Measurements from ENCODE around the gene ZC3H13.

The ZC3H13 gene

DNA sequence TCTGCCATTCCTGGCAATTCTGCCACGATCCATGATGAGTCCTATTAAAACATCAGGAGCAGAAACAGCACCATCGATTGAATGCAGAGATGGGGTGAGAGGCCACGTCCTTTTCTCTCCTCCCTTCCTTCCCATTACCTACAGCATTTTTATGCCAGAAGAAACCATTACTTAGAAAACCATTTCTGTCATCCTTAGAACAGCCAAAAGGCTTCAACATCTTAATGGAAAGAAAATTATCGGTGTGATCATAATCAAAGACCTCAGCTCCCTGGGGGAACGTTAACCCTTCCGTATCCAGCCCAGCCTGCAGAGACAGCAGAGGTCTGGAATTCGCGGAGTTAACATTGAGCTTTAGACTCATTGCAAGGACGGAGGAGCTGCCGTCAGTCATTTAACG, 145.0 kb downstream of the ZC3H13 start:
- no peaks in the 10 kb centered on the region for H3K27me3 ChIP-seq (ENCODE audit: insufficient read depth, low read length, poor library complexity, severe bottlenecking)
- no peak overlapping the region for H3K4me2 ChIP-seq (ENCODE audit: low read depth, low read length, poor library complexity, severe bottlenecking)
- H3K9ac ChIP-seq (ENCODE audit: low read depth, low read length, poor library complexity, severe bottlenecking): no peak overlapping the region
- no peak overlapping the region for H3K4me3 ChIP-seq (ENCODE audit: low read length, poor library complexity, severe bottlenecking)
- no peaks in the 10 kb centered on the region for H4K20me1 ChIP-seq (ENCODE audit: insufficient read depth, low read length, poor library complexity, severe bottlenecking)
- H3K9me3 ChIP-seq (ENCODE audit: insufficient read depth, low read depth, low read length): no peaks in the 10 kb centered on the region
- TF ChIP-seq, protein P1, sequence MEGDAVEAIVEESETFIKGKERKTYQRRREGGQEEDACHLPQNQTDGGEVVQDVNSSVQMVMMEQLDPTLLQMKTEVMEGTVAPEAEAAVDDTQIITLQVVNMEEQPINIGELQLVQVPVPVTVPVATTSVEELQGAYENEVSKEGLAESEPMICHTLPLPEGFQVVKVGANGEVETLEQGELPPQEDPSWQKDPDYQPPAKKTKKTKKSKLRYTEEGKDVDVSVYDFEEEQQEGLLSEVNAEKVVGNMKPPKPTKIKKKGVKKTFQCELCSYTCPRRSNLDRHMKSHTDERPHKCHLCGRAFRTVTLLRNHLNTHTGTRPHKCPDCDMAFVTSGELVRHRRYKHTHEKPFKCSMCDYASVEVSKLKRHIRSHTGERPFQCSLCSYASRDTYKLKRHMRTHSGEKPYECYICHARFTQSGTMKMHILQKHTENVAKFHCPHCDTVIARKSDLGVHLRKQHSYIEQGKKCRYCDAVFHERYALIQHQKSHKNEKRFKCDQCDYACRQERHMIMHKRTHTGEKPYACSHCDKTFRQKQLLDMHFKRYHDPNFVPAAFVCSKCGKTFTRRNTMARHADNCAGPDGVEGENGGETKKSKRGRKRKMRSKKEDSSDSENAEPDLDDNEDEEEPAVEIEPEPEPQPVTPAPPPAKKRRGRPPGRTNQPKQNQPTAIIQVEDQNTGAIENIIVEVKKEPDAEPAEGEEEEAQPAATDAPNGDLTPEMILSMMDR (conservative IDR thresholded peaks at IDR 0.05; ENCODE audit: low read length): no peak
- TF ChIP-seq EZH2phosphoT487 (IDR thresholded peaks at IDR 0.05; ENCODE audit: borderline replicate concordance): no peak
- H3K36me3 ChIP-seq (ENCODE audit: insufficient read depth, low read length): no peaks in the 10 kb centered on the region
- H3K79me2 ChIP-seq (ENCODE audit: insufficient read depth, low read length): no peaks in the 10 kb centered on the region
- H3K4me1 ChIP-seq (ENCODE audit: insufficient read depth, low read length, poor library complexity, severe bottlenecking): no peaks in the 10 kb centered on the region
- no peaks in the 10 kb centered on the region for H3K9me2 ChIP-seq (replicated peaks; ENCODE audit: low read depth, low read length)
- H2AFZ ChIP-seq (ENCODE audit: low read length): no peak overlapping the region
- H3F3A ChIP-seq (ENCODE audit: low read depth): no peaks in the 10 kb centered on the region

Measured in Loucy (cell line).